ENCODE measurements around the gene FETUB.
"Not testable (repeated sequence)": the region's sequence is repeated elsewhere in the genome, so short reads cannot be mapped to it uniquely, and the experiment has no call there.

FETUB gene

DNA sequence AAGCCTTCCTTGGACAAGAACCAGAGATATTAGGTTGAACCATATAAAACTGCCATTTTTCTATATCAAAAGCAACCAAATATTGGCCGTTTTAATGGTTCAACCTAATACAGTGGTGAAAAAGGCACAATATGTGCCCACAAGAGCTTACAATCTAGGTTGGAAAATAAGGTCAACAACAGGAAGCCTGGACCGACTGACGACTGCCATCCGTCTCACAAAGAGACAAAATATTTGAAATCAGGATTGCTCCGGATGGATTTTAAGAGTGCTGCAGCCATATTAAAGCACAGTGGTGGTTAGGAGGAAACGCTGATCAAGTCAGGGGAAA, 26.0 kb upstream of the FETUB start:
- no peak for DNase-seq

DNA sequence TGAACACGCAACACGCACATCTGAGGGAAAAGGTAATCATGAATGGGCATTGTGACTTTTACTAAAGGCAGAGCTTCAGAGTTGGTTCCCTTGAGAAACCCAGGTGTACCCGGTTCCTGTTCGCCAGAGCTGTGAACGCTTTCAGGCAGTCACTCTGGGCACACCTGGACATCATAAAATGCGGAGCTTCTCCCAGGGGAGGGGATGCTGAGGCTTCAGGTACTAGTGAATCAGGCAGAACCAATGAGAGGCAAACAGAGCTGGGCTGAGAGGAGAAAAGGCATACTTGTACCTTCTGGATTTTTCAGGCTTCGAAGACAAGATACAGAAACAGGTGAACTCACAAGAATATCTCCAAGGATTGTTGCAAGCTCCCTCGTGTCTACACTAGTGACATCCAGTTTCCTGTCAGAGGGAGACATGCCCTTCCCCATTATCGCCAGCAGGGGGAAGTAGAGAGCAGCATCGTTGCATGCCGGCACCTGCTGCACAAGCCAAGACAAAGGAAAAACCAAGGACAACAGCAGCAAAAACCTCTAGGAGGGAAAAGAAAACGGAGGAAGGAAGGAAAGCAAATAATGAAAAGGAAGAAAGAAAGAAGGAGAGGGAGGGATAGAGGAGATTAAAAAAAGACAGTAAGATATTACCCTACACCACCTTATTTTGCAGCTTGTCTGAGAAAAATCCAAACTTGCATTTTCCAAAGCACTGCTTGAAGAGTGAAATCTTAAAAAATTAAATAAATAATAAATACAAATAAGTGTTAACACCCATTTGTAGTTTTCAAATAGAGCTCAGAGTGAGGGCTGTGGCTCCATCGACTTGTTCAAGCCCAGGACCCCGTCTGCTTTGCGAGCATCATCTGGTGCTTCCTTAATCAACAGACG, 25.4 kb upstream of the FETUB start:
- peak; percentile 53 for DNase-seq

DNA sequence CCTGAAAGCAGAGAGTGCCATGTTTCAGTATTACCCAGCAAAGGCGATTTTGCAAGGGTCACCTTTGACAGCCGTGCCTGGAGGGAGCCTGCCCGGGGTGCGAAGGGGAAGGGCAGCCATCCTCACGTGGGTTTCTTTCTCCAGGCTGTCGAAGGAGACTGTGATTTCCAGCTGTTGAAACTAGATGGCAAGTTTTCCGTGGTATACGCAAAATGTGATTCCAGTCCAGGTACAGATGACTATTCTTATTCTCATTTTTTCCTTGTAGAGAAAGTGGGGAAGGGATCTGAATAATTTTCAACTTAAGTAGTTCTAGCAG, 23.9 kb upstream of the FETUB start:
- no peak for DNase-seq

DNA sequence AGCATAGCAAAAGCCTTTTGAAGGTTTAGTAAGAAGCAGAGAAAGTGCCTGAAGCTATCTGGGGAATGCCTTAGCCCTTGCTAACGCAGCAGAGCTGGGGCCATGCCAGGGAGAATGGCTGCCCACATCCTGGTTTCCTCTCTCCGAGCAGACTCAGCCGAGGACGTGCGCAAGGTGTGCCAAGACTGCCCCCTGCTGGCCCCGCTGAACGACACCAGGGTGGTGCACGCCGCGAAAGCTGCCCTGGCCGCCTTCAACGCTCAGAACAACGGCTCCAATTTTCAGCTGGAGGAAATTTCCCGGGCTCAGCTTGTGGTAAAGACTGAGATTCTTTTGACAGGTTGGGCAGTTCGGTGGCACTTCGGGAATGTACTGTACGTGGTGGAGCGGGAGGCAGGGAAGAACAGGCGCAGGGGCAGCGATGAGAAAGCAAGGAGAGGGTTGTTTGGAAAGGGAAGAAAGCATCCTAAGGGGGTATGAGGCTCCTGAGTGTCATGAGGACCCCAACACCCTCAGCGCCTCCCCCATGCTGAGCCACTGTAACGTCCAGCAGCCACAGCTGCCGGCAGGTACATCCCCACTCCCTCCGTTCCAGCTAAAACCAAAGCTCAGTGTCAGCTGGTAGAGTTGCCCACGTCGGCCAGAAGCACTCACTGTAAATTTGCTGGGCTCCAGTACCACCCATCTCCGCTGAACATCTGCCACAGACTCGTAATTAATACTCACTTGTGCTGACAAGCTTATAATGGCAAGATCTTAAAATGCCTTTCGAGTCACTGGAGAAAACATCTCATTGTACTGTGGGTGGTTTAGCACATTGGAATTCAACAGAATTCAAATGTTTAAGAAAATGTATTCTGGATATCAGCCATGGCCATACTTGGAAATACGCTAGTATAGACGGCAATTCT, 22.9 kb upstream of the FETUB start:
- peak; percentile 96 for DNase-seq

DNA sequence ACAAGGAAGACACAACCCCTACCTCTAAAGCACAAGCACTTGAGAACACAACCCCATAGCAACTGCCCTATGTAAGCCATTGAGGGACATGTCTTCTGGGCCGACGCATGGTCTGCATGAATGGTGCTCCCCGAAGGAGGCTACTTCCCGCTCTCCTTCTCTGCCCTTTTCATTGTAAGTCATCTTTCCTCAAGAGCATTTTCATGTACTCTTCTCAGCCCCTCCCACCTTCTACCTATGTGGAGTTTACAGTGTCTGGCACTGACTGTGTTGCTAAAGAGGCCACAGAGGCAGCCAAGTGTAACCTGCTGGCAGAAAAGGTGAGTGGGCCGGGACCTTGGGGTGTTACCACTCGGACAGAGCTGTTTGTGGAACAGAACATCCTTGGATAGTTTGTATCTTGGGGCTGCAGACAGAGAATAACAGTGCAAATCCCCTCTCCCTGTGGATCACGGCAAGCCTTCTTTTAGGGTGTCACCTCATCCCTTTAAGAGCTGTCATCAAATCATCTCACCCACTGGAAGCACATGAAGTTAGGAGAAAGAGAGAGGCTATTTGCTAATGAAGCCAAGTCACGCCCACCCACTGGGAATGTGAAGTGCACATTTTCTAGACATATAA, 21.8 kb upstream of the FETUB start:
- no peak for DNase-seq

DNA sequence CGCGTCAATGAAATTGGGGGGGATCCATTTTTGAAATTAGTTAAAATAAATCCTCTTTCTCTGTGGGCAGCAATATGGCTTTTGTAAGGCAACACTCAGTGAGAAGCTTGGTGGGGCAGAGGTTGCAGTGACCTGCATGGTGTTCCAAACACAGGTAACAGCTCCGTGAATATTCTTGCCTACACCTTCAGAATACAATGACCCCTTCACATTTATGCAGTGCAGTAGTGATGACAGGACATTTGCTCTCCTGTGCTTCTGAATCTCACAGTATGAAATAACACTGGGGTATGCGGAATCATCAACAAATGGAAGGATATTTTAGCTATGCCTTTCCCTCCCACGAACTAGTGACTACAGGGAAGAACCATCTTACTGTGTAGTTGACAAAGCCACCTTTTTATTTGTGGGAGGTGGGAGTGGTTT, 20.4 kb upstream of the FETUB start:
- no peak for DNase-seq

DNA sequence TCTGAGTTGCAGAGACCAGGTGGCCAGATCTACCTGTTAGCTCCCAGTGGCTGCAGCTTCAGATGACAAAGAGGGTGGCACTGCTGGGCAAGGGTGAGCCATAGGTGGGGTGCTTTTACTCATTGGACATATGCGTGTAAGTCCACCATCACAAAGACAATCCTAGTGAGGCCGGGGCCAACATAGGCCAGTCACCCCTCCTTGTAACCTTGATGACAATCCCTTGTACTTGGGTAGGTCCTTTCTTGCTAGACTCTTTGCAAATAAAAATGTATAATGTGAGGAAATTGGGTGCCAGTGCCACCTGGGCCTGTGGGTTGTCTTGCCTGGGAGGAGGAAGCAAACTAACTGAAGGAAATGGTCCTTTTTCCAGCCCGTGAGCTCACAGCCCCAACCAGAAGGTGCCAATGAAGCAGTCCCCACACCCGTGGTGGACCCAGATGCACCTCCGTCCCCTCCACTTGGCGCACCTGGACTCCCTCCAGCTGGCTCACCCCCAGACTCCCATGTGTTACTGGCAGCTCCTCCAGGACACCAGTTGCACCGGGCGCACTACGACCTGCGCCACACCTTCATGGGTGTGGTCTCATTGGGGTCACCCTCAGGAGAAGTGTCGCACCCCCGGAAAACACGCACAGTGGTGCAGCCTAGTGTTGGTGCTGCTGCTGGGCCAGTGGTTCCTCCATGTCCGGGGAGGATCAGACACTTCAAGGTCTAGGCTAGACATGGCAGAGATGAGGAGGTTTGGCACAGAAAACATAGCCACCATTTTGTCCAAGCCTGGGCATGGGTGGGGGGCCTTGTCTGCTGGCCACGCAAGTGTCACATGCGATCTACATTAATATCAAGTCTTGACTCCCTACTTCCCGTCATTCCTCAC, 19.7 kb upstream of the FETUB start:
- DNase-seq, result no peak

DNA sequence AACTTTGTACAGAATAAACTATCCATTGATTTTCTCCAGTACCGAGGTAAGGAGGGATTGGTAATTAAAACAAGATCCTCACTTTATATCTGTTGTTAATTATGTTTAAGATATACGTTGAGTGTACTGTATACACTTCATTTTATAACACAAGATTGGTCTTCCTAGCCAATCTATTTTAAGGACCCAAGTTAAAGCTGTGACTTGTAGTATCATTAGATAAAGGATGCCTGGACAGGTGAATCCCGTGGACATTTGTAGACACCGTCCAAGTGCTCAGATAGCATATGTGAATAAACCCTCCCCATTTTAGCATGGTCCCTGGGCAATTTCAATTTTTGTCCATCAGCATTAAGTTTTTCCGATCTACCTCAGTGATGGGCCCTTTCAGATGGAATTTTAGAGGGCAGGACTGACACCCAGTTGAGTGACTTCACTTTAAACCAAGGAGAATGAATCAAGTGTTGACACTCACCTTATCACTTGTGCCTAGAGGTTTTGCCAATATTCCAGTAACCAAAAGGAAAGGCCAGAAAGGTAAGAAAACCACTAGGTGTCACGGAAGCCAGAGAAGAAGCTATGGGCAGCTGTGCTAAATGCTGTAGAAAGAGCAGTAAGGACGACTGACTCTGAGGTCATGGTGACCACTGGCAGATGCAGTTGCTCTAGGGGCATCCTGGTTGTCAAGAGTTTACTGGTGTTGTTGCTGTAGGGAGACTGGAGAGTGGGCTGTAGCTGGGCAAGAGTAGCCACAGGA, 18.1 kb upstream of the FETUB start:
- no peak for DNase-seq

DNA sequence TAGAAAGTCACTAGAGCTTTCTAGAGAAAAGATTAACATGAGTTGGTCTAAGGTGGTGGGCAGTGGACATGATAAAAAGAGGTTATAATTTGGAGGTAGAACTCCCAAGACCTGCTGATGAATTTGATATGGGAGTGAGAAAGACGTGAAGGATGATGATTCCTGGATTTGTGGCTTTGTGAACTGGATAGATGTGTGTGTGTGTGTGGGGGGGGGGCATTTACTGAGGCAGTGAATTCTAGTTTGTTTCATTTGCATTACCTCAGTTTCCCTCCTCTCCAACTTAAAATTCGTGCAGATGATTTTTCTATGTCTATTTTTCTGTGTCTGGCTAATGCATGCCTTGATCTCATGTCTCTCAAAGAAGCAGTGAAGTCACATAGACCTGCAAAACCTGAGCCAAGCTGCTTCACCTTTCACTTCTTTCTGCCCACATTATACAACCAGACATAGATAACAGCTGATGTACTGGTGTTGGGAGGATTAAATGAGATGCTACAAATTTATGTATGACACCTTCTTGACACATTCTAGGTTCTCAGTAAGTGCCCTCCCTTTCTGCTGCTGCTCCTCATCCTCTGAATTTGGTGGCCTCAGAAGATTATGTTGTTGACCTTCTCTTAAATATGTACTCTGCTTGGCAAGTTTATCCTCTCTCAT, 17.4 kb upstream of the FETUB start:
- DNase-seq, result no peak

DNA sequence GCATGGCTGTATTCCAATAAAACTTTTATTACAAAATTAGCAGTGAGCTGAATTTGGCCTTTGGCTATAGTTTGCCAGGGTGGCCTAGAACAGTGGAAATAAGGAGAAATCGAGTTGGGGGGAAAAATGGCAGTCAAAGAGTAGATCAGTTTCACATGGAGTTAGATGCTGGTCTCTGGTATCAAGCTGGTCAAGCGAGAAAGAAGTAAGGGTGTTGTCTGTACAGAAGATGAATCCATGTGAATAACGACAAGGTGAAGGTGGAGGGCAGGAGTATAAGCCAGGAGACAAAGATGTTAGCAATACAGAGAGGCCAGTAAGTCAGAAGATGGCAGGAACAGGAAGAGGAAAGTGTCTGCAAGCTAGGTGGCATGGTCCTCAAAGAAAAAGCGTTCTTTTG, 15.6 kb upstream of the FETUB start:
- DNase-seq, result no peak

DNA sequence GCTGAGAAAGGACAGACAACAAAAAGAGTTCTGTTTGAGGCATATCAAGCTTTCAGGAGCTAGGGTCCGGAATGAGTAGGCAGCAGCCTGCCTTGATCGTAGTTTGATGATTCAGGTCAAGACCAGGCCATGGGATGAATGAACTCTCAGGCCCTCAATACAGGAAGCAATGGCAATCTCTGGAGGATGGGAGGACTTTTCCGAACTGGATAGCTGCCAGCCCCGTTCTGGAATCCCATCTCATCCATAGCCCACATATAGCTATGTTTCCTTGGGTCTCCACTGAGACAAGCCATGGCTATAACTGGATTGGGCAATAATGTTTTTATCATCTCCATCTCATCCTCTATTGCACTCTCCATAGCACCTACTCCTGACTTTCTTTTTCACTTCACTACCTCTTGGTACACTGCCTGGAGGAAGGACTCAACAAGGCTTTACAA, 14.6 kb upstream of the FETUB start:
- DNase-seq, result no peak

DNA sequence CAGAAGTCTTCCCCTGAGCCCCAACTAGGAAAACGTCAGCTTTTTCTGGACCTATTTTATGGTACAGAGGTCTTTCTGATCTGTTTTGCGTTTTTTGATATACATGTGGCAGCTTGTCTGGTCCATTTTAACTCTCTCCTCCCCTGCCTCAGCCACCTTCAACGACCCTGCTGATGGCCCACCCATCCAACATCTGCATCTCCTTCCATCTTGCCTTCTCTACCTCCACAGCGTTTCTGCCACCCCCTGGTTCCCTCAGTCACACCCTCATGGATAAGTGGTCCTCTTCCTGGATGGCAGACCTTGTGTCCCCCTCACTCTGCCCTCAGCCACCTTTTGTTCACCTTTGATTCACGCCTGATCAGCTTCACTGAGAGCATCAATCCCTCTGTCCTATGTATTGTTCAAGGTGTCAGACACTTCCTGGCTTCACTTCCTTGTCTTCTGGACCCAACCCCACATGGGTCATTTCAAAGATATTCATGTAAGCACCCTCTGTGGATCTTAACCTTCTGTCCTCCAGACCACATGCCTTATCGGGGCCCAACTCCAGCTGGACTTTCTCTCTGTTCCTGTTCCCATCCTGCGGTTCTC, 13.8 kb upstream of the FETUB start:
- no peak for DNase-seq

DNA sequence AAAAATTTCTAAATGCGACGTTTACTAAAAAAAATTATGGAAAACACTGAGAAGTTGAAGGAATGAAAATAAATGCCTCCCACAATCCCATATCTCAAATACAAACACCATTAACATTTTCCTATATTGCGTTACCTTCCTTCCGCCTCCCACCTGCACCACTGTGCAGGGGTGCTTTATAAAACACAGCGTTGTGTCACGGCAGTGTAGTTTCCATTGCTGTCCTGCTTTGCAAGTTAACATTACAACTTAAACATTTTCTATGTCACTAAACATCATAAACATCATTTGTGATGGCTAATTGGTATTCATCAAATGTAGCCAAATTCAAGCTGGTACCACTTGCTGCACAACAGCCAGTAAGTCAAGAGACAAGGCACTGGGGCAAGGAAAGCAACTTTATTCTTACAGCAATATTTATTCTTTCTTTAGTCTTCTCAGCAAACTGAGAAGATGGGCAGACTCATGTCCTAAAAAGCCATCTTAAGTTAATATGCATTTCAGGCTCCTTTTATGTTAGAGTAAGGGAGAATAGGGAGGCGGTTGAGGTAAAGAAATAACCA, 12.3 kb upstream of the FETUB start:
- DNase-seq, result no peak

DNA sequence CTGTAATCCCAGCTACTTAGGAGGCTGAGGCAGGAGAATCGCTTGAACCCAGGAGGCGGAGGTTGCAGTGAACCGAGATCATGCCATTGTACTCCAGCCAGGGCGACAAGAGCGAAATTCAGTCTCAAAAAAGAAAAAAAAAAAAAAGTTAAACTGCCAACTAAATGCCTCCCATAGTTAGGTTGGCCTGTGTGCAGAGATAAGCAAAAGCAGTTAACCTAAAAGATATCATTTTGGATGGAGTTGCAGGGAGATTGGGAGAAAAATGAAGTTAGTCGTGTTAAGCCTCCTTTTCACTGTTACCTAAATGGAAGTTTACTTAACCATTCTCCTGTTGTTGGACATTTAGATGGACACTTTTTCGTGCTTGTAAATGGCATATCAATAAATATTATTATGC, 11.4 kb upstream of the FETUB start:
- DNase-seq, result no peak

DNA sequence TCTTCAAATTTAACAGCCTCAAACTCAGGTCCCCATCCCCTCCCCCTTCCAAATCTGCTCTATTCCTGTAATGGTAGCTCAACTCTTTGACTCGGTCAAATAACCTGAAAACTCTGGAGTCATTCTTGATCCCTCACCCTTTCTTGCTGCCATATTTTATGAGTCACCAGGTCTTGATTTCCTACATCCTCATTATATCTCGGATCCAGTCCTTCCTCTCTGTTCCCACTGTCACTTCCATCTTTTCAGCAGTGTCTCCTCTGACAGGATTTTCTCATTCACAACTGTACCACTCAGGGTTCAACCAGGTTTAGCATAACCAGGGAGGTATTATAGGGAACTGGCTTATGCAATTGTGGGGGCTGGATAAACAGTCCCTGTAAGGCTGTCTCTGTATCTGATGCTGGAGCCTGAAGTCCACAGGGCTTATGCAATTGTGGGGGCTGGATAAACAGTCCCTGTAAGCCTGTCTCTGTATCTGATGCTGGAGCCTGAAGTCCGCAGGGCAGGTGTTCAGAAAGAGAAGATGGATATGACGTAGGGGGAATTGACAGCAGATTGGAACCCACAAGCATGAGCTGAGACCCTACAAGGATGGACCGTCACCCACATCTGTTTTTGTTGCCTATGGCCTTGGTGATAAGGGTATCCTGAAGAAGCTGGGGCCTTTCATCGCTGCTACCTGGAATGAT, 9.1 kb upstream of the FETUB start:
- no peak for DNase-seq

DNA sequence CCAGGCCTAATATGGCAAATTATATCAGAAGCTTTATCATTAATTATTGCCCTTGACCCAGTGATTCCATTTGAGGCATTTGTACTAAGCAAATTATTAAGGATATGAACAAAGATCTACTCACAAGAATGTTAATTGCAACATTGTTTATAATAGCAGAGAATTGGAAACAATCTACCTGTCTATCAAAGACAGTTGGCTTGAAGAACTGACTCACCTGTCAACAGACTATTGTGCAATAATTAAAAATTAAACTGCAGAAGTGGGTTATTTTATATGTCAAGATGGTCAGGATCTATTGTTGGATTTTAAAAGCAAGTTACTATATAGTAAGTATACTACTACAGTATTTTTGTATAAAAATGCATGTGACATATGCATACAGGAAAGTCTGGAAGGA, 6.7 kb upstream of the FETUB start:
- no peak for DNase-seq

DNA sequence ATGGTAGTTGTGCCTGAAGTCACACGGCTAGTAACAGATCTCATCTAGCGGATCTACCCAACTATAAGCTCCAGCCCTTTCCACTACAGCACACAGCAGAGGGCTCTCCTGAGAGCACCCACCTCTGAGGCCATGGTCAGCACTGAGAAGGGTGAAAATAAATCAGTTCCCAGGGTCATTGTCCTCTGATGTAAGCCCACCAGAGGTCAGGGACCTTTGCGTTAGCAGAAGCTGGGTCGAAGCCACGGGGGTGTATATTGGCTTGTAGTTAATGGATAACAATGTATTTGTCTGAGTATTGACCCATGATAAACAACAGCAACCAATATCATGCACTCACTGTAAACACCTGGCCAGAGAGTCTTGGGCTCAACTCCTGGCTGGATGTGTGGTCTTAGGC, 6.0 kb upstream of the FETUB start:
- DNase-seq, result not testable (repeated sequence)

DNA sequence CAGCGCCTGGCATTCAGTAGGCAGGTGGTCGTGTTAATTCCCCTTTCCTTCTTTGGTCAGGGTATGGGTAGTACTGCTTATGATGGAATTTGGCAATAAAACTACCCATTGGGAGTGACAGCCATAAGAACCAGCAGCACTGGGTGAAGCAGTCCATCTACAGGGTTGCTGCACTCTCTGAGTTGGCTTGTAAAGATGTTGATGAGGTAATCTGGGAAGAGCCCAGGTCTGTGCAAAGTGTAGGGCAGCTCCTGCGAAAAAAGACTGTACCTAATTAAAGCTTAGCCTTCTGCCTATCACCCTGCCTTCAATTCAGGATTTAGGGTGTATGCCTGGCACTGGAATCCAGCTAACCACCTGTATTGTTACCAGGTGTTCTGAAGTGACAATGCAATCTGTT, 4.7 kb upstream of the FETUB start:
- DNase-seq, result no peak

DNA sequence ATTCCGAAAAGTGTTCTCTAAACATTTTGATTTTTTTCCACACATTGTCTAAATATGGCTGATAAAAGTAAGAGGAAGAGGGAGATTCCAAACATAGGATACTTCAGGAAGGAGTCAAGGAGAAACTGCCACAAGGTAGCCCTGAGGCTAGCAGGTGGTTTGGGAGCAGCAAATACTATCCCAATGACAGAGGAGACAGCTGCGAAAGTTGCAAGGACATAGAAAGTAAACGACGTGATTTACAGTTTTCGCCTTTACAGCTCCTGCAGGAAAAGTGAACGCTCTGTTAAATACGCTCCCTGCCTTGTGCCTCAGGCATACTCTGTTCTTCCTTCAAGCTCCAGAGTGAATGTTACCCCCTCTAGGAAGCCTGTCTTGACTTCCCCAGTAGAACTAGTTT, 3.7 kb upstream of the FETUB start:
- DNase-seq, result no peak

DNA sequence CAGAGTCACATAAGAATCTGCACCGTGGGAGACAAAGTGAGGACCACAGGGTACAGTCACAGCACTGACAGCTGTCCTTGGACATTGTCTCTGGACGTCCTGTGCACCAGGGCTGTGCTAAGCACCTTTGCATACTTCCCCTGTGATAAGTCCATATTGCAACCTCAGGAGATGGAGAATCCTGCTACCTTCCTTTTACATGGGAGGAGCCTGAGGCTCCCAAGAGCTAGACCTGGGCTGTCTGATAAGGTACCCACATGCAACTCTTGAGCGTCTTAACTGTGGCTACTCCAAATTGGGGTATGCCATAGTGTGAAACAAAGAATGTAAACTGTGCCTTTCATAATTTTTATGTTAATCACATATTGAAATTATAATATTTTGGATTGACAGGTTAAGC, 2.5 kb upstream of the FETUB start:
- DNase-seq, result no peak

Data from fibroblast of skin of right biceps (primary cell).